Peyer's patch (tissue), 4 donors: ENCODE results near the gene SGMS1. TPM values are rescaled to one million over a fixed set of nuclear protein-coding genes. Genes with fewer than 3 reads are reported as not detected.

Experiments used
- DNase-seq, 3 donors: peaks; one replicate each; pipeline ENCODE4 v3.0.0-alpha.2; 2017 to 2019
- H3K27ac ChIP-seq, 4 donors: fragments of 200-600 bp; sonication (generic); one replicate each; pipeline ENCODE4 v1.5.1; 2016 to 2019
- H3K27me3 ChIP-seq, 2 donors: fragments of 200-600 bp; sonication (generic); one replicate each; pipeline ENCODE4 v1.5.1; 2019
- H3K36me3 ChIP-seq, 3 donors: fragments of 200-600 bp; sonication (generic); one replicate each; pipeline ENCODE4 v1.5.1; 2016 to 2019
- H3K4me1 ChIP-seq, 4 donors: fragments of 200-600 bp; sonication (generic); one replicate each; pipeline ENCODE4 v1.5.1; 2016 to 2019
- H3K4me3 ChIP-seq, 4 donors: fragments of 200-600 bp; sonication (generic); 1 replicate in 3 of 4; 2 replicates in 1 of 4; pipeline ENCODE4 v1.5.1; 2016 to 2019; ENCODE audit warnings: mild to moderate bottlenecking in 1 of 4
- H3K9me3 ChIP-seq, 4 donors: fragments of 200-600 bp; sonication (generic); one replicate each; pipeline ENCODE4 v1.5.1; 2016 to 2019; ENCODE audit warnings: mild to moderate bottlenecking in 1 of 4
- CTCF ChIP-seq, 6 experiments: fragments of 450-650 bp in 4 of 6; fragments of 200-600 bp in 2 of 6; sonication (generic) in 1 of 6; IDR thresholded peaks; one replicate each; pipeline ENCODE4 v1.5.1; 2017 to 2019; ENCODE audit warnings: antibody characterized with exemption in 6 of 6, mild to moderate bottlenecking in 3 of 6, moderate library complexity in 1 of 6
- POLR2A ChIP-seq, 2 donors: fragments of 450-650 bp; IDR thresholded peaks; one replicate each; pipeline ENCODE4 v1.5.1; 2017; ENCODE audit warnings: antibody characterized with exemption in 2 of 2, mild to moderate bottlenecking in 2 of 2, moderate library complexity in 2 of 2
- total RNA-seq, 4 donors: library from RNA; depleted of rRNA; stranded (reverse); fragments of >200 nt; gene quantifications; one replicate each; pipeline ENCODE4 v1.1.0, GENCODE V29; 2016

The SGMS1 gene
- total RNA-seq, 4 donors from 2014 or later, result 73.4 to 117 (median 88.4) TPM

- Histone ChIP-seq H3K27ac (no peak overlapping the region), H3K27me3 (no peaks in the 10 kb centered on the region), H3K4me3 (no peak overlapping the region), H3K36me3 (no peaks in the 10 kb centered on the region), H3K4me1 (no peaks in the 10 kb centered on the region), H3K9me3 (no peaks in the 10 kb centered on the region)
- TF ChIP-seq POLR2A (IDR thresholded peaks at IDR 0.05) (no peak), CTCF (IDR thresholded peaks at IDR 0.05) (no peak)
- no peak for DNase-seq
Observed at GRCh38 chr10:50316695-50317648, 306.8 kb downstream of the SGMS1 start.

DNA sequence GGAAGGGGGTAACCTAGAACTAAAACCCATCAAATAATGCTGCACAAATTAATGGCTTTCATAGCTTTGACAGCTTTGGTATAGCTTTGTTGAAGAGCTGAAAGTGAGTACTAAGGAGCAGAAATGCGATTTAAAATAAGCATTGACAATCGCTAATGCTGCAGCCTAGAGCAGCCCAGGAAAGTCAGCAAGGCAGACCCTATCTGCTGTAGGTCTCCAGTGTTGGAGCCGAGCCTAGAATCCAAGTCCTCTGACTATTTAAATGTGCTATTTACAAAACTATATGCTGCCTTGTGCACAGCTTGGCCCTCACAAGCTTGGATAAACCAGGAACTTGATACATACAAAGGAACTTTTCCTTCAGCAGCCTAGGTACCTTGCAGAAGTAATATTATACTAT is 307.6 kb downstream of the SGMS1 start:
- Histone ChIP-seq H3K9me3 (no peaks in the 10 kb centered on the region), H3K27ac (no peak overlapping the region), H3K36me3 (no peaks in the 10 kb centered on the region), H3K4me3 (no peak overlapping the region), H3K4me1 (no peaks in the 10 kb centered on the region), H3K27me3 (no peaks in the 10 kb centered on the region)
- TF ChIP-seq CTCF (IDR thresholded peaks at IDR 0.05), result no peak
- TF ChIP-seq POLR2A (IDR thresholded peaks at IDR 0.05), result no peak
- no peak for DNase-seq

DNA sequence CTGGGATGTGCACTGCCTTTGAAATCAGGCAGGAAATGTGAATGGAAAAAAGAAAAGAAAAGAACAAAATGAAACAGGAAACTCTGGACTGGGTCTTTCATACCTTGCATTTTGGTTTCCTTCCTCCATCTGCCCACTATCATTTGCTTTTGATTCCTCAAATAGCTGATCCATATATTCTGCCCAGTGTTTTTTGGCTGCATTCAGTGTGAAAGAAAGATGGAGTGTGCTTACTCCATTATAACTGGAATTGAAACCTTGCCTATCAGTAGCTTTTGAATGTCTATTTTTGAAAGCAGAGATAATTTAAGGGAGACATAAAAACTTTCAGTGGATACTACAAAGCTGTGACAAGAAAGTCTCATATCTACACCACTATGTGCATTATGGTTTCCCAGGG is 308.3 kb downstream of the SGMS1 start:
- Histone ChIP-seq H3K9me3 (no peaks in the 10 kb centered on the region), H3K4me3 (no peak overlapping the region), H3K4me1 (no peaks in the 10 kb centered on the region), H3K27me3 (no peaks in the 10 kb centered on the region), H3K36me3 (peaks cover 0 to 4% (median 0%) of the 10 kb centered on the region in 3 donors), H3K27ac (no peak overlapping the region)
- DNase-seq, result no peak
- TF ChIP-seq POLR2A (IDR thresholded peaks at IDR 0.05) (no peak), CTCF (IDR thresholded peaks at IDR 0.05) (no peak)

DNA sequence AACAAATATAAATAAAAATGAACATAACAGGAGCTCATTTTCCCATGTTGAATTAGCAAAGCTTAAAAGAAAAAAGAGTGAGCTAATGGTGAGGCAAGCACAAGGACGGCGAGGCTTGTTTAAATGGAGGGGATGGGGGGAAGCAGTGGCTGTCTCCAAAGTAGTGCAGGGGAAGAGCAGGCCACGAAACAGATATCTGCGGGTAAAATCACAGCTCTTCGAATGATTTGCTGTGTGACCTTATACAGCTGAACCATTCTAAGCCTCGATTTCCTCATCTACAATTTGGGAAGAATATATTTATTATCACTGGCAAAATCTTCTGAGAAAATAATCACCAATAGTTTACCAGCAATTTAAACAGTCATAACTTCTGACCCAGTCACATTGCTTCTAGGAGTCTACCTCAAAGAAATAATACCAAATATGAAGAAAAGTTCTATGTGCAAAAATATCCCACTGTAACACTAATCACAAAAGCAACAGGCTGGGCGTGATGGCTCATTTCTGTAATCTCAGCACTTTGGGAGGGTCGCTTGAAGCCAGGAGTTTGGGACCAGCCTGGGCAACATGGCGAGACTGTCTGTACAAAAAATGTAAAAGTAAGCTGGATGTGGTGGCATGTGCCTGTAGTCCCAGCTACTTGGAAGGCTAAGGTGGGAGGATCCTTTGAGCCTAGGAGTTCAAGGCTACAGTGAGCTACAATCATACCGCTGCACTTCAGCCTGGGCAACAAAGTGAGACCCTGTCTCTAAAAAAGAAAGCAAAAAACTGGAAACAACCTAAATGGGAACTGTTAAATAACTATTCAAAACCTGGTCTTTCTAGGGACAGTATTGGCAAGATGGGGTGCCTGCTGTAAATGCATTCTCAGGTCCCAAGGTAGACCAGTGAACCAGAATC is 309.3 kb downstream of the SGMS1 start:
- Histone ChIP-seq H3K27ac (no peak overlapping the region), H3K27me3 (no peaks in the 10 kb centered on the region), H3K9me3 (no peaks in the 10 kb centered on the region), H3K4me3 (no peak overlapping the region), H3K36me3 (peaks cover 0 to 12% (median 0%) of the 10 kb centered on the region in 3 donors), H3K4me1 (no peaks in the 10 kb centered on the region)
- DNase-seq, result no peak
- TF ChIP-seq CTCF (IDR thresholded peaks at IDR 0.05) (no peak), POLR2A (IDR thresholded peaks at IDR 0.05) (no peak)

DNA sequence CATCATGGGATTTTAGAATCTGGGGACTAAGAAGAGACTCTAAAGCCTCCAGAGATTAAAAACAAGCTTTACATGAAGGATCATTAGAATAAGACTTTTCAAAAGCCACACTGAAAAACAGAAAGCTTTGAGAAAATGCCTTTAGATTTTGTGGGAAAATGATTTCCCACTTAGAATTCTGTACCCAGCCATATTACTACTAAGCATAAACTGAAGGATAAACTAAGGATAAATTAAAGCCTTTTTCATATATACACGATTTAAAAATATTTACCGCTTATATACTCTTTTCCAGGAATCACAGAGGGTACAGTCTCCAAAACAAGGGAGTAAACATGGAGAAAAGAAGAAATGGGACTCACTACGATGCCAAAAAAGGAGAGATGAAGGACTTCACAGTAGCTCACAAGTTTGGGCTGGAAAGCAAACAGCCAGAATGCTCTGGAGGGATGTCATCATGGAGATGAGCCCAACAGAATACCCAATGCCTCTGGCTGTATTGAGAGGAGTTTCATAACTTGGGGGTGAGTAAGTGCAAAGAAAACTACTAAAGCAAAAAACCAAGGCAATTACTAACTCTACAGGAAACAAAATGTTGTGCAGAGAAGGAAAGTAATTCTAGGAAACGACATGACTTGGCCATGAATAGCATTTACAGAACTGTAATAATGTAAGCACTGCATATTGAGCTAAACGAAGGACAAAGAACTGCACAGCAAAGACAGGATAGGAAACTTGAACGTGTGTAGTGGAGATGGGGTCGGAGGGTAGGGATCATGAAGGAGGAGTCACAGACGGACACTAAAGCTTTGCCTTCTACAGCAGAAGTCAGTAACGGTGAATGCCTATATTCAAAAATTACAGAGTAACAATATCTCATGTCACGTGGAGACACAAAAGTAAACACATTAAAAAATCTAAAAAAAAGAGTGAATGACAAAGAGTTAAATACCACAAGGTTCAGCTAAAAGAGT is 311.0 kb downstream of the SGMS1 start:
- no peaks in the 10 kb centered on the region for H3K9me3 ChIP-seq
- H3K27ac ChIP-seq, result no peak overlapping the region
- no peak for DNase-seq
- TF ChIP-seq POLR2A (IDR thresholded peaks at IDR 0.05) (no peak), CTCF (IDR thresholded peaks at IDR 0.05) (no peak)
- no peak overlapping the region for H3K4me3 ChIP-seq
- no peaks in the 10 kb centered on the region for H3K27me3 ChIP-seq
- H3K36me3 ChIP-seq, result peaks cover 0 to 28% (median 0%) of the 10 kb centered on the region in 3 donors
- no peaks in the 10 kb centered on the region for H3K4me1 ChIP-seq
